Measurements from ENCODE around the gene LTBP1.

LTBP1 gene

GRCh38 chr2:33284287-33284686, 337.5 kb downstream of the LTBP1 start:
- no peak for TF ChIP-seq CTCF (IDR thresholded peaks at IDR 0.05; ENCODE audit: borderline replicate concordance, control extremely low read depth, extremely low read depth, insufficient read depth, missing control alignments)
- no peak for DNase-seq (ENCODE audit: low spot score)
- in situ Hi-C loops (cut with MboI; ENCODE audit: low sequenced_read_pairs, unreplicated experiment), result no loop called here

GRCh38 chr2:33287507-33288005, 340.8 kb downstream of the LTBP1 start:
- no peak for DNase-seq (ENCODE audit: low spot score)
- TF ChIP-seq CTCF (IDR thresholded peaks at IDR 0.05; ENCODE audit: borderline replicate concordance, control extremely low read depth, extremely low read depth, insufficient read depth, missing control alignments), result no peak
- in situ Hi-C loops (cut with MboI; ENCODE audit: low sequenced_read_pairs, unreplicated experiment), result no loop called here

- in situ Hi-C loops (cut with MboI; ENCODE audit: low sequenced_read_pairs, unreplicated experiment), result no loop called here
- no peak for TF ChIP-seq CTCF (IDR thresholded peaks at IDR 0.05; ENCODE audit: borderline replicate concordance, control extremely low read depth, extremely low read depth, insufficient read depth, missing control alignments)
- DNase-seq (ENCODE audit: low spot score), result no peak
These were observed 341.3 kb downstream of the LTBP1 start for GRCh38 chr2:33288011-33288410.

- DNase-seq (ENCODE audit: low spot score), result no peak
- in situ Hi-C loops (cut with MboI; ENCODE audit: low sequenced_read_pairs, unreplicated experiment), result no loop called here
- no peak for TF ChIP-seq CTCF (IDR thresholded peaks at IDR 0.05; ENCODE audit: borderline replicate concordance, control extremely low read depth, extremely low read depth, insufficient read depth, missing control alignments)
These were observed 343.2 kb downstream of the LTBP1 start for GRCh38 chr2:33289961-33290360.

- no peak for DNase-seq (ENCODE audit: low spot score)
- in situ Hi-C loops (cut with MboI; ENCODE audit: low sequenced_read_pairs, unreplicated experiment), result no loop called here
- TF ChIP-seq CTCF (IDR thresholded peaks at IDR 0.05; ENCODE audit: borderline replicate concordance, control extremely low read depth, extremely low read depth, insufficient read depth, missing control alignments), result no peak
These were observed 344.7 kb downstream of the LTBP1 start for GRCh38 chr2:33291278-33292013.

GRCh38 chr2:33292063-33292462, 345.3 kb downstream of the LTBP1 start:
- no peak for TF ChIP-seq CTCF (IDR thresholded peaks at IDR 0.05; ENCODE audit: borderline replicate concordance, control extremely low read depth, extremely low read depth, insufficient read depth, missing control alignments)
- in situ Hi-C loops (cut with MboI; ENCODE audit: low sequenced_read_pairs, unreplicated experiment), result no loop called here
- no peak for DNase-seq (ENCODE audit: low spot score)

Data from GM13976 (cell line).